ENCODE data around the gene SYVN1. TPM values are rescaled to one million over a fixed set of nuclear protein-coding genes. Genes with fewer than 3 reads are reported as not detected.

Gene SYVN1
- polyA plus RNA-seq, 1 of the 3 experiments (the other 2 are of a cell fraction) = 31.9 TPM

- H3F3A ChIP-seq (replicated peaks; ENCODE audit: insufficient read depth) = peaks cover 13% of the 10 kb centered on the region
- TF ChIP-seq TAF1 (IDR thresholded peaks at IDR 0.05; ENCODE audit: borderline replicate concordance, low read depth, low read length) = no peak
- TF ChIP-seq IRF3 (IDR thresholded peaks at IDR 0.05; ENCODE audit: low read depth, low read length) = no peak
- no peak for TF ChIP-seq YY1 (IDR thresholded peaks at IDR 0.05; ENCODE audit: low read depth)
- TF ChIP-seq TCF12 (IDR thresholded peaks at IDR 0.05) = no peak
- TF ChIP-seq EP300 (IDR thresholded peaks at IDR 0.05; ENCODE audit: borderline replicate concordance in 1 of 2, low read depth in 1 of 2, low read length in 1 of 2) = no peak
- no peak for TF ChIP-seq RAD21 (IDR thresholded peaks at IDR 0.05; ENCODE audit: low read length)
- H3K4me1 ChIP-seq (ENCODE audit: control insufficient read depth in 1 of 2, insufficient read depth in 2 of 2, low read depth in 1 of 2, low read length in 1 of 2) = peaks cover under 1 to 13% of the 10 kb centered on the region in 2 experiments; a peak in 2 of 4 replicates
- H4K20me1 ChIP-seq (ENCODE audit: insufficient read depth) = peaks cover 8% of the 10 kb centered on the region
- H2AFZ ChIP-seq (ENCODE audit: low read depth) = no peak overlapping the region
- CTCF ChIA-PET = interaction anchor here (1.4 to 6.1 kb wide), 4 partner anchors 8 to 73 kb away, joined by 5 to 46 read pairs (median 14); partner anchors contain the start of genes CAPN1, FAU, MRPL49 and ZNHIT2
- H3K27me3 ChIP-seq (ENCODE audit: insufficient read depth) = no peaks in the 10 kb centered on the region
- no peak overlapping the region for H3K9ac ChIP-seq
- no peaks in the 10 kb centered on the region for H3K9me3 ChIP-seq
- DNase-seq = no peak
- H3K4me3 ChIP-seq (ENCODE audit: low read depth in 2 of 2, low read length in 1 of 2) = no peak overlapping the region
- 95% methylated on average over 33 of the region's 52 CpGs for WGBS (ENCODE audit: low lambda C conversion rate)
- no peak overlapping the region for H3K4me2 ChIP-seq
- peaks cover 34% of the 10 kb centered on the region; the same call in 1 of the 2 replicates for H3K79me2 ChIP-seq (ENCODE audit: insufficient read depth)
- no peak overlapping the region for H3K27ac ChIP-seq (ENCODE audit: low read depth in 2 of 2, low read length in 1 of 2)
- POLR2A ChIA-PET = no interaction called here
- H3K9me2 ChIP-seq = no peaks in the 10 kb centered on the region
- peaks cover 4 to 20% of the 10 kb centered on the region in 2 experiments for H3K36me3 ChIP-seq (replicated peaks in 1 of 2; ENCODE audit: control insufficient read depth in 1 of 2, insufficient read depth in 2 of 2, low read length in 1 of 2)
Measured at GRCh38 chr11:65107751-65108468, 26.4 kb downstream of the SYVN1 start.

DNA sequence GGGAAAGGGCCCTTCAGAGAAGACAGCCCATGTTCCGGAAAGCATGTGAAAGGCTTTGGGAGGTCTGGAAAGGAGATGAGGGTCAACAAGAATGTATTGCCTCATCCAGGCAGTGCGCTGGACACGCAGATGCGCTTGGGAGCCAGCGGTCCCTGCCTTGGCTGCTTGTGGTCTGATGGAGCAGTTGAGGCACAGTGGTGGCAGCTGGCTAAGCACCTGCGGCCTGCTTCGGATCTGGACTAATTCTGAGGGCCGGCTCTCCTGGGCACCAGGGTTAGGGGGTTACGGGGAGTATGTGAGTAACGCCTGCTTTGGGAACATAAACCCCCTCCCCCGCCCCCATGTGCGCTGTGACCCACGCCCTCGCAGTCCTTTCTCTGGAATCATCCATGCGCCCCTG is 27.2 kb downstream of the SYVN1 start:
- TF ChIP-seq FOXJ3 (CRISPR knock-in tag; IDR thresholded peaks at IDR 0.05) (no peak), GABPA (IDR thresholded peaks at IDR 0.05; ENCODE audit: low read depth) (no peak), NRF1 (IDR thresholded peaks at IDR 0.05; ENCODE audit: low read depth, low read length) (no peak)
- H3K9me2 ChIP-seq = no peaks in the 10 kb centered on the region
- no peak overlapping the region for H3K27ac ChIP-seq (ENCODE audit: low read depth in 2 of 2, low read length in 1 of 2)
- no peaks in the 10 kb centered on the region for H3K27me3 ChIP-seq (ENCODE audit: insufficient read depth)
- peaks cover 15% of the 10 kb centered on the region for H4K20me1 ChIP-seq (ENCODE audit: insufficient read depth)
- whole genome bisulfite sequencing (ENCODE audit: low lambda C conversion rate) = 95% methylated on average over 6 of the region's 15 CpGs
- H2AFZ ChIP-seq (ENCODE audit: low read depth) = no peak overlapping the region
- no peak overlapping the region for H3K9ac ChIP-seq
- H3F3A ChIP-seq (replicated peaks; ENCODE audit: insufficient read depth) = peaks cover 13% of the 10 kb centered on the region
- no peaks in the 10 kb centered on the region for H3K9me3 ChIP-seq
- no peak for DNase-seq
- H3K36me3 ChIP-seq (replicated peaks in 1 of 2; ENCODE audit: control insufficient read depth in 1 of 2, insufficient read depth in 2 of 2, low read length in 1 of 2) = peaks cover 4 to 20% of the 10 kb centered on the region in 2 experiments
- H3K4me2 ChIP-seq = no peak overlapping the region
- H3K4me3 ChIP-seq (ENCODE audit: low read depth in 2 of 2, low read length in 1 of 2) = no peak overlapping the region
- H3K4me1 ChIP-seq (ENCODE audit: control insufficient read depth in 1 of 2, insufficient read depth in 2 of 2, low read depth in 1 of 2, low read length in 1 of 2) = peaks cover 0 to 12% of the 10 kb centered on the region in 2 experiments; a peak in 2 of 4 replicates
- ChIA-PET POLR2A (no interaction called here), CTCF (interaction anchor here (4.3 kb wide), 1 partner anchor 11 kb away, joined by 22 read pairs; the partner anchor contains the start of gene ZNHIT2)
- peaks cover 35% of the 10 kb centered on the region; the same call in 1 of the 2 replicates for H3K79me2 ChIP-seq (ENCODE audit: insufficient read depth)

- H3K9me3 ChIP-seq = no peaks in the 10 kb centered on the region
- 90% methylated on average over 4 of the region's 4 CpGs for WGBS (ENCODE audit: low lambda C conversion rate)
- H3K4me1 ChIP-seq (ENCODE audit: control insufficient read depth in 1 of 2, insufficient read depth in 2 of 2, low read depth in 1 of 2, low read length in 1 of 2) = no peaks in the 10 kb centered on the region; a peak in 1 of 4 replicates
- no peak overlapping the region for H3K4me2 ChIP-seq
- peaks cover 47% of the 10 kb centered on the region; the same call in 1 of the 2 replicates for H3K79me2 ChIP-seq (ENCODE audit: insufficient read depth)
- H3K36me3 ChIP-seq (replicated peaks in 1 of 2; ENCODE audit: control insufficient read depth in 1 of 2, insufficient read depth in 2 of 2, low read length in 1 of 2) = peaks cover 8 to 16% of the 10 kb centered on the region in 2 experiments
- no peak overlapping the region for H3K4me3 ChIP-seq (ENCODE audit: low read depth in 2 of 2, low read length in 1 of 2)
- H3K27ac ChIP-seq (ENCODE audit: low read depth in 2 of 2, low read length in 1 of 2) = no peak overlapping the region
- no peaks in the 10 kb centered on the region for H3F3A ChIP-seq (replicated peaks; ENCODE audit: insufficient read depth)
- H2AFZ ChIP-seq (ENCODE audit: low read depth) = no peak overlapping the region
- peaks cover 9% of the 10 kb centered on the region for H4K20me1 ChIP-seq (ENCODE audit: insufficient read depth)
- H3K9me2 ChIP-seq = no peaks in the 10 kb centered on the region
- no peak overlapping the region for H3K9ac ChIP-seq
- no peaks in the 10 kb centered on the region for H3K27me3 ChIP-seq (ENCODE audit: insufficient read depth)
- ChIA-PET CTCF (interaction anchor here (12.6 kb wide), 1 partner anchor 8 kb away, joined by 150 read pairs; the partner anchor contains the start of gene TM7SF2), POLR2A (no interaction called here)
- no peak for DNase-seq
- no peak for TF ChIP-seq RAD21 (IDR thresholded peaks at IDR 0.05; ENCODE audit: low read length)
- no peak for TF ChIP-seq ELF1 (IDR thresholded peaks at IDR 0.05)
- TF ChIP-seq TCF12 (IDR thresholded peaks at IDR 0.05) = no peak
- TF ChIP-seq EZH2phosphoT487 (IDR thresholded peaks at IDR 0.05; ENCODE audit: borderline replicate concordance, low read depth) = no peak
- no peak for TF ChIP-seq USF1 (IDR thresholded peaks at IDR 0.05; ENCODE audit: borderline replicate concordance, low read depth)
- no peak for TF ChIP-seq FOXJ3 (CRISPR knock-in tag; IDR thresholded peaks at IDR 0.05)
- no peak for TF ChIP-seq POLR2AphosphoS5 (IDR thresholded peaks at IDR 0.05; ENCODE audit: low read depth, low read length)
- TF ChIP-seq FOSL2 (IDR thresholded peaks at IDR 0.05; ENCODE audit: borderline replicate concordance, low read depth) = no peak
- no peak for TF ChIP-seq NRF1 (IDR thresholded peaks at IDR 0.05; ENCODE audit: low read depth, low read length)
- no peak for TF ChIP-seq RXRA (IDR thresholded peaks at IDR 0.05; ENCODE audit: borderline replicate concordance, low read depth)
- no peak for TF ChIP-seq MXI1 (IDR thresholded peaks at IDR 0.05; ENCODE audit: low read depth, low read length)
- TF ChIP-seq GABPA (IDR thresholded peaks at IDR 0.05; ENCODE audit: low read depth) = no peak
- TF ChIP-seq EP300 (IDR thresholded peaks at IDR 0.05; ENCODE audit: borderline replicate concordance in 1 of 2, low read depth in 1 of 2, low read length in 1 of 2) = no peak
- no peak for TF ChIP-seq FOXM1 (IDR thresholded peaks at IDR 0.05; ENCODE audit: low read depth)
- no peak for TF ChIP-seq PBX3 (IDR thresholded peaks at IDR 0.05)
- no peak for TF ChIP-seq MEF2A (IDR thresholded peaks at IDR 0.05; ENCODE audit: borderline replicate concordance, low read depth)
Measured at GRCh38 chr11:65104628-65105027, 29.7 kb downstream of the SYVN1 start.
